Upper lobe of left lung (tissue), 6 donors: ENCODE data around the gene CA6. TPM values are rescaled to one million over a fixed set of nuclear protein-coding genes. Genes with fewer than 3 reads are reported as not detected.

Experiments used
- ATAC-seq, 2 donors: fragments of 200-7000 bp; cut with Tn5 transposase; one replicate each; pipeline ENCODE4 v1.9.1; 2022; ENCODE audit warnings: mild to moderate bottlenecking in 2 of 2, moderate library complexity in 2 of 2; ENCODE audit not compliant: low FRiP score in 2 of 2
- DNase-seq, 2 donors: peaks; one replicate each; pipeline ENCODE4 v3.0.0-alpha.2; 2019 to 2020
- H3K27ac ChIP-seq, 4 donors: fragments of 200-600 bp; sonication (generic); one replicate each; pipeline ENCODE4 v1.5.1; 2016 to 2019
- H3K27me3 ChIP-seq, 4 donors: fragments of 200-600 bp; sonication (generic); one replicate each; pipeline ENCODE4 v1.5.1; 2017 to 2019
- H3K36me3 ChIP-seq, 4 donors: fragments of 200-600 bp; sonication (generic); one replicate each; pipeline ENCODE4 v1.5.1; 2016 to 2019
- H3K4me1 ChIP-seq, 4 donors: fragments of 200-600 bp; sonication (generic); one replicate each; pipeline ENCODE4 v1.5.1; 2018 to 2019
- H3K4me3 ChIP-seq, 4 donors: fragments of 200-600 bp; sonication (generic); one replicate each; pipeline ENCODE4 v1.5.1; 2017 to 2019; ENCODE audit warnings: mild to moderate bottlenecking in 2 of 4, moderate library complexity in 1 of 4
- H3K9me3 ChIP-seq, 4 donors: fragments of 200-600 bp; sonication (generic); one replicate each; pipeline ENCODE4 v1.5.1; 2018 to 2019
- EP300 ChIP-seq, 4 donors: sonication (generic); formaldehyde crosslinking; IDR thresholded peaks; one replicate each; pipeline ENCODE4 v1.5.1; 2017; ENCODE audit warnings: antibody characterized with exemption in 4 of 4, control low read depth in 2 of 4
- POLR2A ChIP-seq, 4 donors: fragments of 450-650 bp; IDR thresholded peaks; one replicate each; pipeline ENCODE4 v1.5.1; 2016 to 2017; ENCODE audit warnings: antibody characterized with exemption in 4 of 4, mild to moderate bottlenecking in 2 of 4
- POLR2AphosphoS5 ChIP-seq, 2 donors: sonication (generic); formaldehyde crosslinking; IDR thresholded peaks; one replicate each; pipeline ENCODE4 v1.5.1; 2017; ENCODE audit warnings: antibody characterized with exemption in 2 of 2
- WGBS, 2 donors: methylation state at CpG; one replicate each; pipeline ENCODE4 v1.1.5; 2017 to 2018; 5-methylcytosine and 5-hydroxymethylcytosine counted together
- total RNA-seq, 6 donors: library from RNA; depleted of rRNA in 4 of 6; stranded (reverse); fragments of >200 nt in 4 of 6; gene quantifications; one replicate each; pipeline versions ENCODE4 v1.1.0 to v1.2.1, GENCODE V29; 2016 to 2021
- TF ChIP-seq, protein P1 (sequence below), 6 experiments: fragments of 450-650 bp in 4 of 6; fragments of 200-600 bp in 2 of 6; sonication (generic) in 2 of 6; IDR thresholded peaks; one replicate each; pipeline ENCODE4 v1.5.1; 2016 to 2019; ENCODE audit warnings: antibody characterized with exemption in 6 of 6
- donor health status: DM: no; HTN: no; CAD: no; lungs with moderate emphysema.
- donor health status: DM: no; HTN: yes; CAD: no; lungs with severe emphysema.

Gene CA6
- total RNA-seq, 6 donors from 2014 or later: not detected

DNA sequence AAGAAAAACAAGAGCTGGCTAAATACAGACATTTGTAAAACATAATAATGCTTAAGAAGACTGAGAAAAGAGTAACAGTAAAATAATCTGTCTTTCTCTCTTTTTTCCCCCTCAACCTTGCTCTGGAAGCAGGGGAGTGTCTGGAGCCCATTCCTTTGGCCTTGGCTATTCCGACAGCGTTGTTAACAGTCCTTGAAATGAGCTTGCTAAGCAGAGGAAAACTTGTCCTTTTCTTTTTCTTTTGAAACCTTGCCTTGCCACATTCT lies 6.7 kb upstream of the CA6 start:
- no peaks in the 10 kb centered on the region for H3K4me1 ChIP-seq
- no peak overlapping the region for H3K27ac ChIP-seq
- 84 to 87% methylated on average over 2 of the region's 2 CpGs for WGBS, 2 donors
- H3K36me3 ChIP-seq: no peaks in the 10 kb centered on the region
- TF ChIP-seq, protein P1, sequence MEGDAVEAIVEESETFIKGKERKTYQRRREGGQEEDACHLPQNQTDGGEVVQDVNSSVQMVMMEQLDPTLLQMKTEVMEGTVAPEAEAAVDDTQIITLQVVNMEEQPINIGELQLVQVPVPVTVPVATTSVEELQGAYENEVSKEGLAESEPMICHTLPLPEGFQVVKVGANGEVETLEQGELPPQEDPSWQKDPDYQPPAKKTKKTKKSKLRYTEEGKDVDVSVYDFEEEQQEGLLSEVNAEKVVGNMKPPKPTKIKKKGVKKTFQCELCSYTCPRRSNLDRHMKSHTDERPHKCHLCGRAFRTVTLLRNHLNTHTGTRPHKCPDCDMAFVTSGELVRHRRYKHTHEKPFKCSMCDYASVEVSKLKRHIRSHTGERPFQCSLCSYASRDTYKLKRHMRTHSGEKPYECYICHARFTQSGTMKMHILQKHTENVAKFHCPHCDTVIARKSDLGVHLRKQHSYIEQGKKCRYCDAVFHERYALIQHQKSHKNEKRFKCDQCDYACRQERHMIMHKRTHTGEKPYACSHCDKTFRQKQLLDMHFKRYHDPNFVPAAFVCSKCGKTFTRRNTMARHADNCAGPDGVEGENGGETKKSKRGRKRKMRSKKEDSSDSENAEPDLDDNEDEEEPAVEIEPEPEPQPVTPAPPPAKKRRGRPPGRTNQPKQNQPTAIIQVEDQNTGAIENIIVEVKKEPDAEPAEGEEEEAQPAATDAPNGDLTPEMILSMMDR (IDR thresholded peaks at IDR 0.05): no peak
- no peak for TF ChIP-seq POLR2AphosphoS5 (IDR thresholded peaks at IDR 0.05)
- no peak for TF ChIP-seq EP300 (IDR thresholded peaks at IDR 0.05)
- TF ChIP-seq POLR2A (IDR thresholded peaks at IDR 0.05): no peak
- no peaks in the 10 kb centered on the region for H3K9me3 ChIP-seq
- no peak overlapping the region for H3K4me3 ChIP-seq
- ATAC-seq (no peak), DNase-seq (no peak)
- H3K27me3 ChIP-seq: no peaks in the 10 kb centered on the region

DNA sequence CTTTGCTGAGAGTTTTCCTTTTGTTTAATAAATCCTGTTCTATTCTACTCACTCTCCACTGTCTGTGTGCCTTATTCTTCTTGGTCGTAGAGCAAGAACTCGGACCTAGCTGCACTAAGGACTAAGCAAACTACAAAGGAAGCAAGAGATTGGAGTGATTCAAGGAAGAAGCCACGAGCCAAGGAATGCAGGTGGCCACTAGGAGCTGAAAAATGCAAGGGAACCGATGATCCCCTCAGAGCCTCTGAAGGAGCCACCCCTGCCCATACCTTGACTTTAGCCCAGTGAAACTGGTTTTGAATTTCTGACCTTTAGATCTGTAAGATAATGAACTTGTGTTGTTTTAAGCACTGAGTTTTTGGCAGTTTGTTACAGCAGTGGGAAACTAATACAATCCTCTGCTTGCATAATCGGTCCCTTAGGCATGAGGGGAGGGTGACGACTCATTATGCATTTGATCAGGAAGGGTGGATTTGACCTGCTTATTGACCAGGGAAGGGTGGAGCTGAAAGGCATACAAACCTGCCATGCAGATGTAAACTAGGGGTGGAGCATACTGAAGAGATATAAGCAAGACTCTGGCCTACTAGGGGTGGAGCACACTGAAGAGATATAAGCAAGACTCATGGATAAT lies 6.2 kb upstream of the CA6 start:
- Histone ChIP-seq H3K4me1 (no peaks in the 10 kb centered on the region), H3K27me3 (no peaks in the 10 kb centered on the region), H3K9me3 (no peaks in the 10 kb centered on the region), H3K27ac (no peak overlapping the region), H3K4me3 (no peak overlapping the region), H3K36me3 (no peaks in the 10 kb centered on the region)
- no peak for DNase-seq
- ATAC-seq: no peak
- TF ChIP-seq EP300 (IDR thresholded peaks at IDR 0.05) (no peak), POLR2AphosphoS5 (IDR thresholded peaks at IDR 0.05) (no peak), POLR2A (IDR thresholded peaks at IDR 0.05) (no peak)
- TF ChIP-seq, protein P1 (IDR thresholded peaks at IDR 0.05): no peak
- WGBS, 2 donors: 74 to 80% methylated on average over 6 of the region's 6 CpGs

DNA sequence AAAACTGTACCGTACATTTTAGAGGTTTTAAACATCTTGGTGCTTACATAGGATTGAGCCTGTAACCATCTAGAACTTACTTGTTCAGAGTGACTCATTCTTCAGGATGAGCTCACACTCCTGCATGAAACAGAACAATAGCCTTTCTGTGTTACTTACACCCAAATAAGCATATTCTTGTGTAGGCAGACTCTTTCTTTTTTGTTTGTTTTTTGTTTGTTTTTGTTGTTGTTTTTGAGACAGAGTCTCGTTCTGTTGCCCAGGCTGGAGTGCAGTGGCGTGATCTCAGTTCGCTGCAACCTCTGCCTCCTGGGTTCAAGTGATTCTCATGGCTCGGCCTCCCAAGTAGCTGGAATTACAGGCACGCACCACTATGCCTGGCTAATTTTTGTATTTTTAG lies 3.8 kb upstream of the CA6 start:
- DNase-seq (no peak), ATAC-seq (no peak)
- no peaks in the 10 kb centered on the region for H3K36me3 ChIP-seq
- no peak overlapping the region for H3K4me3 ChIP-seq
- H3K9me3 ChIP-seq: no peaks in the 10 kb centered on the region
- no peaks in the 10 kb centered on the region for H3K4me1 ChIP-seq
- 88 to 90% methylated on average over 6 of the region's 6 CpGs for WGBS, 2 donors
- no peak for TF ChIP-seq POLR2AphosphoS5 (IDR thresholded peaks at IDR 0.05)
- no peak for TF ChIP-seq POLR2A (IDR thresholded peaks at IDR 0.05)
- TF ChIP-seq, protein P1 (IDR thresholded peaks at IDR 0.05): no peak
- no peak for TF ChIP-seq EP300 (IDR thresholded peaks at IDR 0.05)
- H3K27me3 ChIP-seq: no peaks in the 10 kb centered on the region
- no peak overlapping the region for H3K27ac ChIP-seq

DNA sequence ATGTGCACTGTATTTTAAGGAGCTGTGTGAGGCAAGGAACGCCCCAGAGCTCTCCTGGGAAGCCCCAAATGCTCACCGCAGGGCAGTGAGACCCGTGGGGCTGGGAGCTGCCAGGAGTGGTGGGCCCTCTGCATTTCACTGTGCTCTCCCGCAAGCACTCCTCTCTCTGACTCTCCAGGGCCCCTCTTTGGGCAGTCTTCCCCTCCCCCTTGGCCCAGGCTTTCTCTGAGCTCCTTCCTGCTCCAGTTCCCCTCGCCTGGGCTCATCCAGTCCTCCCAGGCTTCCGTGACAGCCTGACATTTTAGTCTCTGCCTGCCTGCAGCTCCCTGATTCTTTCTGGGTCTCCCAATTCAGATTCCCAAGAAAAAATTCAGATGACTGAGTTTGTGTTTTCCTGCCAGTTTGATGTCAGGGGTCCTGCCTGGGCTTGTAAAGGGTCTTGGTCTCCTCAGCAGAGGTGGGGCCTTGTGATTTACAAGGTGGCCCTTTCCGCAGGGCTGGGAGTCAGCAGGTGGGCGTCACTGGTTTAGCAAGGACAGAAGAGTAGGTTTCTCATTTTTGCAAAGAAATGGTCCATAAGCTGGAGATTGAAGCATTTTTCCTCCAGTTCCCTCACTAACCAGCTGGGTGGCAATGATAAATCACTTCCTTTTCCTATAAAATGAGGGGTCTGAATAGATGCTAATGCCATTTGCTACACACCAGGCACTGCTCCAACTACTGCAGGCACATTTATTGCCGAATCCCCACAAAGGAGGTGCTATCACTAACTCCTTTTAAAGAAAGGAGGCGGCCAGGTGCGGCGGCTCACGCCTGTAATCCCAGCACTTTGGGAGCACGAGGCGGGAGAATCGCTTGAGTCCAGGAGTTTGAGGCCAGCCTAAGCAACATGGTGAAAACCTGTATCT lies 1.9 kb upstream of the CA6 start:
- ATAC-seq (no peak), DNase-seq (no peak)
- H3K36me3 ChIP-seq: no peaks in the 10 kb centered on the region
- peaks cover 0 to 3% (median 0%) of the 10 kb centered on the region in 4 donors for H3K4me1 ChIP-seq
- H3K9me3 ChIP-seq: no peaks in the 10 kb centered on the region
- WGBS, 2 donors: 72 to 77% methylated on average over 14 to 15 of the region's 16 CpGs
- H3K4me3 ChIP-seq: no peak overlapping the region
- H3K27ac ChIP-seq: no peak overlapping the region
- no peak for TF ChIP-seq POLR2AphosphoS5 (IDR thresholded peaks at IDR 0.05)
- no peak for TF ChIP-seq EP300 (IDR thresholded peaks at IDR 0.05)
- TF ChIP-seq POLR2A (IDR thresholded peaks at IDR 0.05): no peak
- TF ChIP-seq, protein P1 (IDR thresholded peaks at IDR 0.05): no peak
- H3K27me3 ChIP-seq: no peaks in the 10 kb centered on the region
